ENCODE data around the gene GKN1.

GRCh38 chr2:69007169-69007568 lies 32.7 kb downstream of the GKN1 start:
- TF ChIP-seq FOXJ3 (CRISPR knock-in tag; IDR thresholded peaks at IDR 0.05; ENCODE audit: borderline replicate concordance): no peak
- TF ChIP-seq, protein P1, sequence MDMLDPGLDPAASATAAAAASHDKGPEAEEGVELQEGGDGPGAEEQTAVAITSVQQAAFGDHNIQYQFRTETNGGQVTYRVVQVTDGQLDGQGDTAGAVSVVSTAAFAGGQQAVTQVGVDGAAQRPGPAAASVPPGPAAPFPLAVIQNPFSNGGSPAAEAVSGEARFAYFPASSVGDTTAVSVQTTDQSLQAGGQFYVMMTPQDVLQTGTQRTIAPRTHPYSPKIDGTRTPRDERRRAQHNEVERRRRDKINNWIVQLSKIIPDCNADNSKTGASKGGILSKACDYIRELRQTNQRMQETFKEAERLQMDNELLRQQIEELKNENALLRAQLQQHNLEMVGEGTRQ (CRISPR knock-in tag; IDR thresholded peaks at IDR 0.05): no peak
- TF ChIP-seq, protein P2, sequence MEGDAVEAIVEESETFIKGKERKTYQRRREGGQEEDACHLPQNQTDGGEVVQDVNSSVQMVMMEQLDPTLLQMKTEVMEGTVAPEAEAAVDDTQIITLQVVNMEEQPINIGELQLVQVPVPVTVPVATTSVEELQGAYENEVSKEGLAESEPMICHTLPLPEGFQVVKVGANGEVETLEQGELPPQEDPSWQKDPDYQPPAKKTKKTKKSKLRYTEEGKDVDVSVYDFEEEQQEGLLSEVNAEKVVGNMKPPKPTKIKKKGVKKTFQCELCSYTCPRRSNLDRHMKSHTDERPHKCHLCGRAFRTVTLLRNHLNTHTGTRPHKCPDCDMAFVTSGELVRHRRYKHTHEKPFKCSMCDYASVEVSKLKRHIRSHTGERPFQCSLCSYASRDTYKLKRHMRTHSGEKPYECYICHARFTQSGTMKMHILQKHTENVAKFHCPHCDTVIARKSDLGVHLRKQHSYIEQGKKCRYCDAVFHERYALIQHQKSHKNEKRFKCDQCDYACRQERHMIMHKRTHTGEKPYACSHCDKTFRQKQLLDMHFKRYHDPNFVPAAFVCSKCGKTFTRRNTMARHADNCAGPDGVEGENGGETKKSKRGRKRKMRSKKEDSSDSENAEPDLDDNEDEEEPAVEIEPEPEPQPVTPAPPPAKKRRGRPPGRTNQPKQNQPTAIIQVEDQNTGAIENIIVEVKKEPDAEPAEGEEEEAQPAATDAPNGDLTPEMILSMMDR (IDR thresholded peaks at IDR 0.05): no peak
- TF ChIP-seq ETV6 (CRISPR knock-in tag; IDR thresholded peaks at IDR 0.05): no peak
- TF ChIP-seq MAX (CRISPR knock-in tag; IDR thresholded peaks at IDR 0.05): no peak
- TF ChIP-seq TCF7 (CRISPR knock-in tag; IDR thresholded peaks at IDR 0.05; ENCODE audit: low read depth): no peak
- TF ChIP-seq CREM (CRISPR knock-in tag; IDR thresholded peaks at IDR 0.05): no peak
- no peak for TF ChIP-seq PRDM15 (CRISPR knock-in tag; IDR thresholded peaks at IDR 0.05)
